GM10266 (cell line): ENCODE data around the gene GIGYF2.

ENCODE experiments used
- DNase-seq: peaks from one replicate; pipeline ENCODE4 v3.0.0; 2012; ENCODE audit errors: extremely low spot score
- CTCF ChIP-seq: IDR thresholded peaks from 2 replicates; pipeline ENCODE4 v1.5.1; 2012; ENCODE audit warnings: mild to moderate bottlenecking, low read depth; ENCODE audit not compliant: control insufficient read depth, insufficient read depth; ENCODE audit errors: missing control alignments

The GIGYF2 gene, protein sequence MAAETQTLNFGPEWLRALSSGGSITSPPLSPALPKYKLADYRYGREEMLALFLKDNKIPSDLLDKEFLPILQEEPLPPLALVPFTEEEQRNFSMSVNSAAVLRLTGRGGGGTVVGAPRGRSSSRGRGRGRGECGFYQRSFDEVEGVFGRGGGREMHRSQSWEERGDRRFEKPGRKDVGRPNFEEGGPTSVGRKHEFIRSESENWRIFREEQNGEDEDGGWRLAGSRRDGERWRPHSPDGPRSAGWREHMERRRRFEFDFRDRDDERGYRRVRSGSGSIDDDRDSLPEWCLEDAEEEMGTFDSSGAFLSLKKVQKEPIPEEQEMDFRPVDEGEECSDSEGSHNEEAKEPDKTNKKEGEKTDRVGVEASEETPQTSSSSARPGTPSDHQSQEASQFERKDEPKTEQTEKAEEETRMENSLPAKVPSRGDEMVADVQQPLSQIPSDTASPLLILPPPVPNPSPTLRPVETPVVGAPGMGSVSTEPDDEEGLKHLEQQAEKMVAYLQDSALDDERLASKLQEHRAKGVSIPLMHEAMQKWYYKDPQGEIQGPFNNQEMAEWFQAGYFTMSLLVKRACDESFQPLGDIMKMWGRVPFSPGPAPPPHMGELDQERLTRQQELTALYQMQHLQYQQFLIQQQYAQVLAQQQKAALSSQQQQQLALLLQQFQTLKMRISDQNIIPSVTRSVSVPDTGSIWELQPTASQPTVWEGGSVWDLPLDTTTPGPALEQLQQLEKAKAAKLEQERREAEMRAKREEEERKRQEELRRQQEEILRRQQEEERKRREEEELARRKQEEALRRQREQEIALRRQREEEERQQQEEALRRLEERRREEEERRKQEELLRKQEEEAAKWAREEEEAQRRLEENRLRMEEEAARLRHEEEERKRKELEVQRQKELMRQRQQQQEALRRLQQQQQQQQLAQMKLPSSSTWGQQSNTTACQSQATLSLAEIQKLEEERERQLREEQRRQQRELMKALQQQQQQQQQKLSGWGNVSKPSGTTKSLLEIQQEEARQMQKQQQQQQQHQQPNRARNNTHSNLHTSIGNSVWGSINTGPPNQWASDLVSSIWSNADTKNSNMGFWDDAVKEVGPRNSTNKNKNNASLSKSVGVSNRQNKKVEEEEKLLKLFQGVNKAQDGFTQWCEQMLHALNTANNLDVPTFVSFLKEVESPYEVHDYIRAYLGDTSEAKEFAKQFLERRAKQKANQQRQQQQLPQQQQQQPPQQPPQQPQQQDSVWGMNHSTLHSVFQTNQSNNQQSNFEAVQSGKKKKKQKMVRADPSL (N-terminal part only)

DNA sequence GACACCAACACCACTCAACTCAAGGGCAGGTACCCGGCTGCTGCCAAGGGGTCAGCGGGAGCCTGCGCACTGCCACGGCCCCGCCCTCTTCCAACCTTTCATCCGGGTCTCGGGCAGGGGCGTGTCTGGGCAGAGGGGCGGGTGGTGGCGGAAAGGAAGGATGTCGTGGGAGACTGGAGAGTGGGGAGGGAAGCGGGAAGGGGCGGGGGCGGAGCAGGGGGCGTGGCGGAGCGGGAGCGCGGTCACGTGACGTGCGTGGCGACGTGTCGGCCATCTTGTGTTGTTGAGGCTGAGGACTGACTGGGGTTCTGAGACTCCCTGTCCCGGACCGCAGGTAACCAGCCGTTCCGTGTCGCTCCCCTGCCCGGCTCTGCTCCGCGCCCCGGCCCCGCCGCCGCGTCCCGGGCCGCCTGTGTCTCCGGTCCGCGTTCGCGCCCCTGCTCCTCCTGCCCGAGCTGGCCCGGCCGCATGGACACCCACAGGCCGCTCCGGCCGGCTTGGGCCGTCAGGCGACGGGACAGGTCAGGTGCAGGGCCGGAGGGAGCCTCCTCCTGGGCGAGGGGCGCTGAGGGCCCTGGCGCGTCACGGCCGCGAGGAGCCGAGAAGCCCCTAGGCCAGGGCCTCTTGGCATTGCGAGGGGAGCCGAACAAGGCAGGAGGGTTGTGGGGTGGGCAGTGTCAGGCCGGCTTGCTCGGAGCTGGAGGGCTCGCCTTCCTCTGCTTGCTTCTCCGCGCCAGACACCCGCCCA is at the start of gene GIGYF2:
Gene GIGYF2, plus strand, starts transcription at position 273 of the 748 bp plus-strand sequence. CDS start 37,867 bp downstream, outside the sequence.
- peak; percentile 96 for DNase-seq
- TF ChIP-seq CTCF, result no peak

- no peak for DNase-seq
- no peak for TF ChIP-seq CTCF
Observed at GRCh38 chr2:232649033-232649432, 48.1 kb upstream of the GIGYF2 start.

GRCh38 chr2:232652505-232652851 is 44.7 kb upstream of the GIGYF2 start:
- no peak for TF ChIP-seq CTCF
- DNase-seq, result no peak

DNA sequence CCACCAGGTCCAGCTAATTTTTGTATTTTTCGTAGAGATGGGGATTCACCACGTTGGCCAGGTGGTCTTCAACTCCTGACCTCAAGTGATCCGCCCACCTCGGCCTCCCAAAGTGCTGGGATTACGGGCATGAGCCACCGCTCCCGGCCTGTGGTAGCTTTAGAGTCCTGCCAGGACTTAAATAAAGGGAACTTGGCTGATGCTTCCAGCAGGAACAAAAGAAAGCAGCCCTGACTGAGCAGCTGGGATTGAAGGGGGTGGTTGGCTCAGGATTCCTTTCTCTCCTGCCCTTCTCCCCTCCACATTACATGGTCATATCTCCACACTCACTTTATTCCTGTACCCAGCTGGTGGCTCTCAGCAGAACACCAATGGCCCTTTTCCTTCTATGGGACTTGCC is 43.7 kb upstream of the GIGYF2 start:
- TF ChIP-seq CTCF, result no peak
- DNase-seq, result no peak

GRCh38 chr2:232655392-232655791 is 41.7 kb upstream of the GIGYF2 start:
- DNase-seq, result no peak
- TF ChIP-seq CTCF, result no peak

DNA sequence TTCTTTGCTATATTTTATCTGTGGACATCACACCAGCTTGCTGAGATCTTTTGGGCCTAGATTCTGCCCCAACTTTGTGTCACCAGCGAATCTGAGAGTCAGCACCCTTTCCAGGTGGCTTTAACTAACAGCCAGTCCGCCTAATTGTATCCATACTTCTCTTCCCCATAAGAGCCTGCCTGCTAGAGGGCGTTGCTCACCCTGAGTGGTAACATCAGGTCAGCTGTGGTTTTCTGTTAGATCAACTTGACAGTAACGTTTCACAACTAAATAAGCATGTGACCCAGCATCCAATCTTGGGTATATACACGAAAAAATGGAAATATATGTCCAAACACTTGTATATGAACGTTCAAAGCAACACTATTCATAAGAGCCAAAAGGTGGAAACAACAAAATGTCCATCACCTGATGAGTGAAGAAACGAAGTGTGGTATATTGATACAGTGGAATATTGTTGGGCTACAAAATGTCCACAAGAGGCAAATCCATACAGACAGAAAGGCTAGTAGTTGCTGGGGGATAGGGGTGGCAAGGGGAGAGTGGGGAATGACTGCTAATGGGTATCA is 38.8 kb upstream of the GIGYF2 start:
- DNase-seq, result no peak
- peak; percentile 17 for TF ChIP-seq CTCF
